ENCODE measurements around the gene C1orf226. TPM values are rescaled to one million over a fixed set of nuclear protein-coding genes. Genes with fewer than 3 reads are reported as not detected.

Gene C1orf226
- total and polyA plus RNA-seq, 2 of the 8 experiments (the other 6 are each of a cell fraction or from before 2014, with no cell fraction given) = 8.2 to 18.8 TPM

- TF ChIP-seq CHD7 (IDR thresholded peaks at IDR 0.05; ENCODE audit: insufficient replicate concordance, low read length) = no peak
- TF ChIP-seq E2F6 (IDR thresholded peaks at IDR 0.05) = no peak
- TF ChIP-seq SAP30 (IDR thresholded peaks at IDR 0.05; ENCODE audit: insufficient read depth, insufficient replicate concordance, low read length) = no peak
- TF ChIP-seq BCL11A (IDR thresholded peaks at IDR 0.05; ENCODE audit: low read depth in 2 of 2, low read length in 2 of 2) = no peak
- no peak for TF ChIP-seq SP1 (IDR thresholded peaks at IDR 0.05; ENCODE audit: low read depth, low read length)
- TF ChIP-seq ZNF274 (IDR thresholded peaks at IDR 0.05; ENCODE audit: borderline replicate concordance, extremely low read depth, low read length) = no peak
Observed at GRCh38 chr1:162335126-162335525, 46.4 kb upstream of the C1orf226 start (continued).

All from H1 (cell line).